Measurements from ENCODE around the gene SLC39A11. TPM values are rescaled to one million over a fixed set of nuclear protein-coding genes. Genes with fewer than 3 reads are reported as not detected.

The SLC39A11 gene
- total RNA-seq, 2 experiments from 2014 or later: 9.7 to 12.2 TPM

- H3K27ac ChIP-seq (ENCODE audit: low read depth in 1 of 2, low read length in 2 of 2): no peak overlapping the region
- Mint-ChIP-seq H3K27ac (no peak overlapping the region), H3K27me3 (no peaks in the 10 kb centered on the region), H3K4me1 (ENCODE audit: low read depth) (no peaks in the 10 kb centered on the region), H3K36me3 (ENCODE audit: low read depth) (no peaks in the 10 kb centered on the region), H3K9me3 (no peaks in the 10 kb centered on the region), H3K4me3 (no peak overlapping the region)
- ChIA-PET CTCF (no interaction called here), POLR2A (no interaction called here)
- no peak overlapping the region for H3K4me3 ChIP-seq (ENCODE audit: low read length)
- no peak for ATAC-seq (ENCODE audit: poor library complexity)
- intact Hi-C loops (cut with DNase I, micrococcal nuclease): no loop called here
- no peaks in the 10 kb centered on the region for H3K9me3 ChIP-seq (ENCODE audit: control insufficient read depth in 1 of 2, insufficient read depth in 1 of 2, low read length in 2 of 2)
- no peaks in the 10 kb centered on the region for H3K36me3 ChIP-seq (ENCODE audit: insufficient read depth, low read length)
- H3K4me1 ChIP-seq (ENCODE audit: insufficient read depth, low read length): no peaks in the 10 kb centered on the region
- DNase-seq: no peak
- no peaks in the 10 kb centered on the region for H3K27me3 ChIP-seq (ENCODE audit: control insufficient read depth in 1 of 2, insufficient read depth in 2 of 2, low read length in 2 of 2)
- TF ChIP-seq CTCF (IDR thresholded peaks at IDR 0.05): no peak
Measured at GRCh38 chr17:73112246-73112645, 19.8 kb upstream of the SLC39A11 start.

- Histone ChIP-seq H3K27me3 (ENCODE audit: control insufficient read depth in 1 of 2, insufficient read depth in 2 of 2, low read length in 2 of 2) (no peaks in the 10 kb centered on the region), H3K27ac (ENCODE audit: low read depth in 1 of 2, low read length in 2 of 2) (no peak overlapping the region), H3K4me3 (ENCODE audit: low read length) (no peak overlapping the region), H3K4me1 (ENCODE audit: insufficient read depth, low read length) (no peaks in the 10 kb centered on the region), H3K36me3 (ENCODE audit: insufficient read depth, low read length) (no peaks in the 10 kb centered on the region), H3K9me3 (ENCODE audit: control insufficient read depth in 1 of 2, insufficient read depth in 1 of 2, low read length in 2 of 2) (no peaks in the 10 kb centered on the region)
- Mint-ChIP-seq H3K4me3 (no peak overlapping the region), H3K27ac (no peak overlapping the region), H3K27me3 (no peaks in the 10 kb centered on the region), H3K4me1 (ENCODE audit: low read depth) (no peaks in the 10 kb centered on the region), H3K36me3 (ENCODE audit: low read depth) (no peaks in the 10 kb centered on the region), H3K9me3 (no peaks in the 10 kb centered on the region)
- ATAC-seq (ENCODE audit: poor library complexity) (no peak), DNase-seq (no peak)
- intact Hi-C loops (cut with DNase I, micrococcal nuclease): no loop called here
- ChIA-PET POLR2A (no interaction called here), CTCF (interaction anchor here (0.7 kb wide), 1 partner anchor 620 kb away, joined by 3 read pairs; no protein-coding TSS in a partner anchor)
- no peak for TF ChIP-seq CTCF (IDR thresholded peaks at IDR 0.05)
Measured at GRCh38 chr17:73111386-73111785, 18.9 kb upstream of the SLC39A11 start.

- Histone ChIP-seq H3K4me1 (ENCODE audit: insufficient read depth, low read length) (no peaks in the 10 kb centered on the region), H3K27ac (ENCODE audit: low read depth in 1 of 2, low read length in 2 of 2) (no peak overlapping the region), H3K9me3 (ENCODE audit: control insufficient read depth in 1 of 2, insufficient read depth in 1 of 2, low read length in 2 of 2) (peaks cover 0 to 4% of the 10 kb centered on the region in 2 experiments), H3K27me3 (ENCODE audit: control insufficient read depth in 1 of 2, insufficient read depth in 2 of 2, low read length in 2 of 2) (no peaks in the 10 kb centered on the region), H3K36me3 (ENCODE audit: insufficient read depth, low read length) (no peaks in the 10 kb centered on the region), H3K4me3 (ENCODE audit: low read length) (no peak overlapping the region)
- Mint-ChIP-seq H3K27me3 (no peaks in the 10 kb centered on the region), H3K27ac (no peak overlapping the region), H3K4me3 (no peak overlapping the region), H3K36me3 (ENCODE audit: low read depth) (no peaks in the 10 kb centered on the region), H3K9me3 (no peaks in the 10 kb centered on the region), H3K4me1 (ENCODE audit: low read depth) (no peaks in the 10 kb centered on the region)
- TF ChIP-seq CTCF (IDR thresholded peaks at IDR 0.05): no peak
- ChIA-PET POLR2A (no interaction called here), CTCF (interaction anchor here (0.7 kb wide), 1 partner anchor 41 kb away, joined by 3 read pairs; no protein-coding TSS in a partner anchor)
- ATAC-seq (ENCODE audit: poor library complexity): no peak
- DNase-seq: no peak
- intact Hi-C loops (cut with DNase I, micrococcal nuclease): no loop called here
Measured at GRCh38 chr17:73107191-73107590, 14.7 kb upstream of the SLC39A11 start.
